Activated naive CD4-positive, alpha-beta T cell treated with anti-CD3 and anti-CD28 coated beads, Interleukin-2, amount 50 U/mL, for 72 hours (primary cell): ENCODE data around the gene GLB1L. TPM values are rescaled to one million over a fixed set of nuclear protein-coding genes. Genes with fewer than 3 reads are reported as not detected.

Experiments used
- ATAC-seq, 2 donors: fragments of 150-1000 bp; cut with Tn5 transposase; 2 replicates each; pipeline ENCODE4 v1.10.0; 2021; ENCODE audit warnings: mild to moderate bottlenecking in 2 of 2, moderate library complexity in 2 of 2
- DNase-seq, 2 donors: peaks; one replicate each; pipeline ENCODE4 v3.0.0; 2021 to 2022; ENCODE audit warnings: low spot score in 2 of 2
- H3K27ac Mint-ChIP-seq, 2 donors: one replicate each; pipeline ENCODE4 v1.8.0; 2022; ENCODE audit warnings: mild to moderate bottlenecking in 2 of 2, mixed read lengths in 2 of 2
- H3K36me3 Mint-ChIP-seq, 2 donors: one replicate each; pipeline ENCODE4 v1.8.0; 2022; ENCODE audit warnings: mixed read lengths in 2 of 2
- H3K9me3 Mint-ChIP-seq, 2 donors: one replicate each; pipeline ENCODE4 v1.8.0; 2022; ENCODE audit warnings: mixed read lengths in 2 of 2
- total RNA-seq, 2 donors: library from RNA; stranded (reverse); gene quantifications; one replicate each; pipeline ENCODE4 v1.2.3, GENCODE V29; 2022

GLB1L gene
- total RNA-seq, 2 donors from 2014 or later: 2.7 to 6.1 TPM

- no peaks in the 10 kb centered on the region for H3K9me3 Mint-ChIP-seq
- DNase-seq (no peak), ATAC-seq (no peak)
- peak overlapping the region in 1 of 2 donors; percentile 81 for H3K27ac Mint-ChIP-seq
- H3K36me3 Mint-ChIP-seq: peaks cover 0 to 4% of the 10 kb centered on the region in 2 donors
Observed at GRCh38 chr2:219284501-219285372, 39.5 kb upstream of the GLB1L start.

- Mint-ChIP-seq H3K9me3 (no peaks in the 10 kb centered on the region), H3K36me3 (peaks cover 0 to 5% of the 10 kb centered on the region in 2 donors), H3K27ac (peak overlapping the region; percentile 20 to 85)
- no peak for ATAC-seq
- DNase-seq: no peak
Observed at GRCh38 chr2:219282943-219283581, 37.8 kb upstream of the GLB1L start.

GRCh38 chr2:219282375-219282774 lies 37.1 kb upstream of the GLB1L start:
- ATAC-seq (no peak), DNase-seq (no peak)
- Mint-ChIP-seq H3K36me3 (peaks cover 0 to 5% of the 10 kb centered on the region in 2 donors), H3K27ac (no peak overlapping the region), H3K9me3 (no peaks in the 10 kb centered on the region)

- Mint-ChIP-seq H3K36me3 (peaks cover 0 to 5% of the 10 kb centered on the region in 2 donors), H3K9me3 (no peaks in the 10 kb centered on the region), H3K27ac (peak overlapping the region in 1 of 2 donors; percentile 82)
- DNase-seq (no peak), ATAC-seq (no peak)
Observed at GRCh38 chr2:219281588-219281987, 36.3 kb upstream of the GLB1L start.

- H3K27ac Mint-ChIP-seq: peak overlapping the region; percentile 14 to 92
- no peak for ATAC-seq
- peaks cover 0 to 5% of the 10 kb centered on the region in 2 donors for H3K36me3 Mint-ChIP-seq
- H3K9me3 Mint-ChIP-seq: no peaks in the 10 kb centered on the region
- DNase-seq: no peak
Observed at GRCh38 chr2:219280651-219281050, 35.4 kb upstream of the GLB1L start.

GRCh38 chr2:219279916-219280516 lies 34.8 kb upstream of the GLB1L start:
- H3K9me3 Mint-ChIP-seq: no peaks in the 10 kb centered on the region
- H3K36me3 Mint-ChIP-seq: peaks cover 0 to 5% of the 10 kb centered on the region in 2 donors
- ATAC-seq (no peak), DNase-seq (no peak)
- peak overlapping the region; percentile 92 to 96 for H3K27ac Mint-ChIP-seq

GRCh38 chr2:219279151-219279915 lies 34.1 kb upstream of the GLB1L start, which contains the start of gene DNAJB2:
Gene DNAJB2, plus strand, starts transcription at chr2:219279366. Its CDS starts 468 bp downstream, at chr2:219279834.
- peak; percentile 98 to 99 for DNase-seq
- Mint-ChIP-seq H3K36me3 (peaks cover 0 to 5% of the 10 kb centered on the region in 2 donors), H3K27ac (peak within 1 kb of the TSS; percentile 92 to 98), H3K9me3 (no peaks in the 10 kb centered on the region)
- ATAC-seq: peak; percentile 87 to 92

- no peak for ATAC-seq
- Mint-ChIP-seq H3K27ac (peak overlapping the region; percentile 92 to 98), H3K9me3 (no peaks in the 10 kb centered on the region), H3K36me3 (peaks cover 0 to 5% of the 10 kb centered on the region in 2 donors)
- peak in 1 of 2 donors; percentile 24 for DNase-seq
Observed at GRCh38 chr2:219278655-219279150, 33.5 kb upstream of the GLB1L start.

GRCh38 chr2:219277703-219278654 lies 32.7 kb upstream of the GLB1L start:
- peaks cover 0 to 5% of the 10 kb centered on the region in 2 donors for H3K36me3 Mint-ChIP-seq
- ATAC-seq (no peak), DNase-seq (peak; percentile 82 to 83)
- no peaks in the 10 kb centered on the region for H3K9me3 Mint-ChIP-seq
- H3K27ac Mint-ChIP-seq: peak overlapping the region; percentile 92 to 93

GRCh38 chr2:219274361-219274921 lies 29.2 kb upstream of the GLB1L start:
- Mint-ChIP-seq H3K36me3 (no peaks in the 10 kb centered on the region), H3K9me3 (no peaks in the 10 kb centered on the region), H3K27ac (no peak overlapping the region)
- DNase-seq (no peak), ATAC-seq (no peak)

GRCh38 chr2:219273937-219274336 lies 28.7 kb upstream of the GLB1L start:
- Mint-ChIP-seq H3K36me3 (no peaks in the 10 kb centered on the region), H3K9me3 (no peaks in the 10 kb centered on the region), H3K27ac (no peak overlapping the region)
- DNase-seq (no peak), ATAC-seq (no peak)

GRCh38 chr2:219272995-219273394 lies 27.8 kb upstream of the GLB1L start:
- no peak overlapping the region for H3K27ac Mint-ChIP-seq
- no peaks in the 10 kb centered on the region for H3K36me3 Mint-ChIP-seq
- peak in 1 of 2 donors; percentile 63 for ATAC-seq
- no peaks in the 10 kb centered on the region for H3K9me3 Mint-ChIP-seq
- DNase-seq: no peak

- H3K27ac Mint-ChIP-seq: no peak overlapping the region
- DNase-seq (no peak), ATAC-seq (no peak)
- no peaks in the 10 kb centered on the region for H3K9me3 Mint-ChIP-seq
- no peaks in the 10 kb centered on the region for H3K36me3 Mint-ChIP-seq
Observed at GRCh38 chr2:219272356-219272755, 27.1 kb upstream of the GLB1L start.

- ATAC-seq: no peak
- no peak for DNase-seq
- H3K36me3 Mint-ChIP-seq: no peaks in the 10 kb centered on the region
- H3K27ac Mint-ChIP-seq: no peak overlapping the region
- H3K9me3 Mint-ChIP-seq: no peaks in the 10 kb centered on the region
Observed at GRCh38 chr2:219271021-219271420, 25.8 kb upstream of the GLB1L start.

GRCh38 chr2:219270055-219270372 lies 24.8 kb upstream of the GLB1L start:
- Mint-ChIP-seq H3K27ac (no peak overlapping the region), H3K36me3 (no peaks in the 10 kb centered on the region), H3K9me3 (no peaks in the 10 kb centered on the region)
- ATAC-seq (no peak), DNase-seq (no peak)
